ENCODE data around the gene UBA1.
A peak's percentile ranks its signal among the peaks of the same experiment; 100 is the strongest.
"Not testable (repeated sequence)": the region's sequence is repeated elsewhere in the genome, so short reads cannot be mapped to it uniquely, and the experiment has no call there.

Gene UBA1

GRCh38 chrX:47232197-47232802 is 38.7 kb downstream of the UBA1 start:
- DNase-seq, result no peak

- peak; percentile 49 for DNase-seq
Observed at GRCh38 chrX:47232803-47233332, 39.2 kb downstream of the UBA1 start, which contains the start of gene USP11. USP11 (plus strand) TSS chrX:47233009; CDS start chrX:47233044, 35 bp downstream.

DNA sequence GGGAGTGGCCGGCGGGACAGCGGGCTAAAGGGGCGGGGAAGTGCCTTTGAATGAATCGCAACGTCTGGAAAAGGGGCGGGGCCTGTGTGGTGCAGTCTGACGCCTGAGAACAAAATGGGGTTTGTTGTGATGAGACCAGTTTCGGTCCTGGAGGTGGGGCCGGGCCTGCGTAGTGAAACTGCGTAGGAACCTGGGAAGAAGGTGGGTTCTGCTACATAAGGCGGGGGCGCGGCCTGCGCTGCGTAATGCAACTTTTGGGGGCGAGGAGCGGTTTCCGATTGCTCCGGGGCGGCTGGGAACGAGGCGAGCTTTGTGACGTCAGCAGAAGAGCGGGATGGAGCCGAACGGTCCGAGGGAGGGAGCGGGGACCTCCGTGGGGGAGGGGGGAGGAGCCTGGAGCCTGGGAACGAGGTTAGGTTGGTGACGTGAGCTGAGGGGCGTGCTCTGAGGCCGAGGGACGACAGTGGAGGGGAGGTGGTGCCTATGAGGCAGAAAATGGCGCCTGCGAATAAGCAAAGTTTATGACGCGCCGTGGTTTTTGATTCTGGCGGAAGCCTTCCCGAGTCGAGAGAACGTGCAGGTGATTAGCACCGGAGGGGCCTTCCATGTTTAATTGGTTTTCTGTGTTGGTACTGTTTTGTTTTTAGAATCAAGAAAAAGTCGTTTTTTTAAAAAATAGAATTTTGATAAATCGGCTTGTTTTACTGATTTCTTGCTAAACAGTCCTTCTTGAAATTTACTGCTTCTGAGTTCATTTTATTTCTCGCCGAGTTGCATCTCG is 39.9 kb downstream of the UBA1 start:
- peak; percentile 95 for DNase-seq

DNA sequence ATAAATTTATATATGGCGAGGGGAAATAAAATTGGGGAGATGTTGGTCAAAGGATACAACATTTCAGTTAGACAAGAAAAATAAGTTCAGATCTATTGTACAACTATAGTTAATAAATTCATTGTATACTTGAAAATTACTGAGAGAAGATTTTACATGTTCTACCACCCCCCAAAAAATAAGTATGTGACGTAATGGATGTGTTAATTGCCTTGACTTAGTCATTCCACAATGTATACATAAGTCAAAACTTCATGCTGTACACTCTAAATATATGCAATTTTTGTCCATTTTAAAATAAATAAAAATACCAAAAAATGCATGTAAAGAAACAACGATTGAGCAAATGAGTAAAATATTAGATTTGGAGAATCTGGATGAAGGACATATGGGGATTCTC is 41.0 kb downstream of the UBA1 start:
- no peak for DNase-seq

DNA sequence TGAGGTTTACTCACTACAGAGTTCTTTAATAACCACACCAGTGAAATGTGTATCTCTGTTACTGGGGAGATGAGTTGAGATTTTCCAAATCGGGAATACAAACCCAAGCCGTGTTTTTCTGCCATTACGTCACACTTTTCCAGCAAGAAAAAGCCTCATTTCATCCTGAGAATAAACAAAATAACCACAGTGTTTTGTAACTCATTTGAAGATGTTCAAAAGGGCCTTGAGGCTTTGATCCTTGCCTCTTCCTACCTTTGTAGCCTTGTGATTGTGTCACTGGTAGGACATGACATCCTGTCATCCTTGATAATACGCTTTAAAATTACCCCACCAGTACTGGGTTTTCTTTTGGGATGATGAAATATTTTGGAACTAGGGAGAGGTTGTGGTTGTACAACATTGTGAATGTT is 42.1 kb downstream of the UBA1 start:
- DNase-seq, result no peak

DNA sequence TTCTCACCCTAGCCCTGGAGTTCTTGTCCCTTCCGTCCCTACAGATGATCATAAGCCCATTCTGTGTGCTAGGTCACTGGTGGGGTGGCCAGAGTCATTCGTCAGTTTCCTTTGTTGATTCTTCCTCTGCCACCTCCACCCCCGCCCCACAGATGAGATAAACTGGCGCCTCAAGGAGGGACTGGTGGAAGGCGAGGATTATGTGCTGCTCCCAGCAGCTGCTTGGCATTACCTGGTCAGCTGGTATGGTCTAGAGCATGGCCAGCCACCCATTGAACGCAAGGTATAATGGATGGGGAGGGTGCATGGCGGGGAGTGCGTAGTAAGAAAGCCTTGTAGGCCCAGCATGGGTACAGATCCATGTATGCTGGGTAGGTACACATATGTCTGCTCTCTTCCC is 45.6 kb downstream of the UBA1 start:
- no peak for DNase-seq

- DNase-seq, result no peak
Observed at GRCh38 chrX:47239898-47240545, 46.4 kb downstream of the UBA1 start.

- DNase-seq, result no peak
Observed at GRCh38 chrX:47240619-47241018, 47.0 kb downstream of the UBA1 start.

DNA sequence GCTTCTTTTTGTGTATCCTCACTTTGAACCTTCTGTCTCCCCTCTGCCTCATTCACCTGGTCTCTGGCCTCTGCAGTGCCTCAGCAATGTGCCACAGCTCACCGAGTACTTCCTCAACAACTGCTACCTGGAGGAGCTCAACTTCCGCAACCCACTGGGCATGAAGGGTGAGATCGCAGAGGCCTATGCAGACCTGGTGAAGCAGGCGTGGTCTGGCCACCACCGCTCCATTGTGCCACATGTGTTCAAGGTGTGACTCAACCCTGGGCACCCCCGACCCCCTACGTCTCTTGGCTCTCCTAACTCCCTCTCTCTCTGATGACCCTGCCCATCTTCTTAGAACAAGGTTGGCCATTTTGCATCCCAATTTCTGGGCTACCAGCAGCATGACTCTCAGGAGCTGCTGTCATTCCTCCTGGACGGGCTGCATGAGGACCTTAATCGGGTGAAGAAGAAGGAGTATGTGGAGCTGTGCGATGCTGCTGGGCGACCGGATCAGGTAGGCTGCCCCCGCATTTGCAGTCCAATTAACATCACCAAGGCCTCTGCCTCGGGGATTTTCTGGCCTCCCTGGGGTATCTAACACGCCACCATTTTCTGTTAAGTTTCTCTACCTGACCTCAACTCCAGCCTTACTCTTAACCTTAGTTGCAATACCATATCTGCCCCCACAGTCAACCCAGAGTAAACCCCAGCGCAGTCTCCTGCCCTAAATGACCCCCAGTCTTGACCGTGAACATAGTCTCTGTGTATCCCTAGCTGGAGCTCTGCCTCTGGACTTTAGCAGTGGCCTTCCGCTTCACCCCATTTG is 47.8 kb downstream of the UBA1 start:
- no peak for DNase-seq

DNA sequence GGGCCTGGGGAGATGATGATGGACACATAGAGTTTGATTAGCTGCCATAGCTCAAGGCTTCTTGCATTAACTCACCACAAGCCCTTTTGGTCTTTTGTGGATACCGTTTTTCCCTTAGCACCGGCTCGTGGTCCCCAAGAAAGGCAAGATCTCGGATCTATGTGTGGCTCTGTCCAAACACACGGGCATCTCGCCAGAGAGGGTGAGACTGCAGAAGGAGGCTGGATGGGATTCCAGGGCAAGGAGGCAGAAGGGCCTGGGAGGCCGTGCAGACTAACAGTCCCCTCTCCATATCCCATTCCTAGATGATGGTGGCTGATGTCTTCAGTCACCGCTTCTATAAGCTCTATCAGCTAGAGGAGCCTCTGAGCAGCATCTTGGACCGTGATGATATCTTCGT is 48.7 kb downstream of the UBA1 start:
- no peak for DNase-seq

- no peak for DNase-seq
Observed at GRCh38 chrX:47243351-47243750, 49.7 kb downstream of the UBA1 start.

DNA sequence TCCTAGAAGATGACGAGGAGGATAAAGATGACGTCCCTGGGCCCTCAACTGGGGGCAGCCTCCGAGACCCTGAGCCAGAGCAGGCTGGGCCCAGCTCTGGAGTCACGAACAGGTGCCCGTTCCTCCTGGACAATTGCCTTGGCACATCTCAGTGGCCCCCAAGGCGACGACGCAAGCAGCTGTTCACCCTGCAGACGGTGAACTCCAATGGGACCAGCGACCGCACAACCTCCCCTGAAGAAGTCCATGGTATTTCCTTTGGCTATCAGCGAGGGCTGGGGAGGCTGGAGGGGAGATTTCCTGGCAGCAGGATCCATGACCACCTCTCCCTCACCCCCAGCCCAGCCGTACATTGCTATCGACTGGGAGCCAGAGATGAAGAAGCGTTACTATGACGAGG is 51.0 kb downstream of the UBA1 start:
- DNase-seq, result no peak

DNA sequence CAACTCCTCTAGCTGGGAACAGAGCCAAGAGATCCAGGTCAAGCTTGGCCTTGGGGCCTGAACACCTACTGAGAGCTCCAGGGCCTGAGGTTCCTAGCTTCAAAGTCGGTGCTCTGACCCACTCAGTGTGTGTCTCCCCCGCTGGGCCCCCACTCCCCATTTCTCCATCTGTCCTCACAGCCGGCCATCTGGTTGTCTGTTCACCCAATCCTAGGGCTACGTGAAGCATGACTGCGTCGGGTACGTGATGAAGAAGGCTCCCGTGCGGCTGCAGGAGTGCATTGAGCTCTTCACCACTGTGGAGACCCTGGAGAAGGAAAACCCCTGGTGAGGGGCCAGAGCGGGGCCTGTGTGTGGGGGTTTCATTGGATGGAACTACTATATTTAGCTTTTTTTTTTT is 51.5 kb downstream of the UBA1 start:
- no peak for DNase-seq

GRCh38 chrX:47247206-47247998 is 53.8 kb downstream of the UBA1 start:
- DNase-seq, result peak; percentile 51

- no peak for DNase-seq
Observed at GRCh38 chrX:47247999-47248320, 54.3 kb downstream of the UBA1 start.

- DNase-seq, result no peak
Observed at GRCh38 chrX:47248576-47248975, 54.9 kb downstream of the UBA1 start.

DNA sequence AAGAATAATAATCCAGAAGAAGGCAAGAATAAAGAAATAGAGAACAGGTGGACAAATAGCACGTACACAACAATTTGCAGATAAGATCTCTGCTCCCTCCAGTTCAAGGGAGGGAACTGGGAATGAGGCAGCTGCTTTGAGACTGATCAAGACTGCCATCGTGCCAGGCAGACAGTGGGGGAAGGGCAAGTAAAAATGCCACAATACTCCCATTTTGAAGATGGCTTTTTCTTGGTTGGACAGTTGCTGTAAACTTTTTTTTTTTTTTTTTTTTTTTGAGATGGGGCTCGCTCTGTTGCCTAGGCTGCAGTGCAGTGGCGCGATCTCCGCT is 56.4 kb downstream of the UBA1 start:
- DNase-seq, result no peak

- not testable (repeated sequence) for DNase-seq
Observed at GRCh38 chrX:47257620-47258019, 64.0 kb downstream of the UBA1 start.
